Pancreas (tissue), 10 donors: ENCODE data around the gene BTBD16. TPM values are rescaled to one million over a fixed set of nuclear protein-coding genes. Genes with fewer than 3 reads are reported as not detected.
A peak's percentile ranks its signal among the peaks of the same experiment; 100 is the strongest.

ENCODE experiments used
- ATAC-seq, 4 donors: fragments of 200-7000 bp; cut with Tn5 transposase; one replicate each; pipeline versions ENCODE4 v1.8.0 to v1.9.1; 2020; ENCODE audit warnings: mild to moderate bottlenecking in 4 of 4, moderate library complexity in 4 of 4
- DNase-seq, 6 donors: peaks; one replicate each; pipeline ENCODE4 v3.0.0-alpha.2; 2020
- FAIRE-seq: peaks from 2 replicates; lab custom pipeline; 2012; peaks lifted over from hg19 to GRCh38; lab: Jason Lieb, UNC
- H3K27ac ChIP-seq, 4 donors: fragments of 200-600 bp; sonication (generic); 1 replicate in 3 of 4; 2 replicates in 1 of 4; pipeline versions ENCODE4 v1.5.0 to v1.8.0; 2020
- H3K27me3 ChIP-seq, 4 donors: fragments of 200-600 bp; one replicate each; pipeline ENCODE4 v1.8.0; 2021
- H3K36me3 ChIP-seq, 3 donors: fragments of 200-600 bp; sonication (generic) in 1 of 3; one replicate each; pipeline versions ENCODE4 v1.5.0 to v1.8.0; 2020 to 2021
- H3K4me1 ChIP-seq, 3 donors: fragments of 200-600 bp; one replicate each; pipeline ENCODE4 v1.8.0; 2021
- H3K4me3 ChIP-seq, 4 donors: fragments of 200-600 bp; sonication (generic) in 2 of 4; one replicate each; pipeline versions ENCODE4 v1.5.0 to v1.8.0; 2020 to 2021
- H3K9me3 ChIP-seq, 4 donors: fragments of 200-600 bp; one replicate each; pipeline ENCODE4 v1.8.0; 2021
- WGBS, 2 donors: extraction: QIAGEN DNeasy Blood & Tissue Kit; methylation state at CpG; one replicate each; pipeline ENCODE4 v1.1.7; 2013; 5-methylcytosine and 5-hydroxymethylcytosine counted together
- intact Hi-C, 3 donors: fragments of 100-400 bp; cut with DNase I; formaldehyde crosslinking; loops; one replicate each; pipeline versions ENCODE4 v1.11.1 to v1.14.2; 2022
- polyA plus RNA-seq, 2 donors: library from polyadenylated mRNA; stranded (reverse); fragments of 200-250 nt; gene quantifications; one replicate each; pipeline ENCODE4 v1.2.3, GENCODE V29; 2013
- total RNA-seq, 6 donors: library from RNA; stranded (reverse); fragmentation: NEBNext Ultra II Directional in 4 of 6; extraction: Animal tissue kit (Norgen Biotek cat#: 25700) in 4 of 6; gene quantifications; one replicate each; pipeline versions ENCODE4 v1.2.1 to v1.2.4, GENCODE V29; 2021 to 2023
- TF ChIP-seq, protein P1 (sequence below), 4 donors: fragments of 200-600 bp; sonication (generic) in 3 of 4; IDR thresholded peaks; one replicate each; pipeline versions ENCODE4 v1.5.0 to v1.8.0; 2021; ENCODE audit warnings: antibody characterized with exemption in 4 of 4
- donor health status: healthy with polysubstance abuse.
- donor health status: DM: no; HTN: no; CAD: no; lungs with moderate emphysema.
- donor health status: DM: no; HTN: no; CAD: no.
- donor health status: control.
- donor health status: control.
- donor health status: Bipolar disorder and iron deficiency.
- donor health status: DM: yes; HTN: yes; CAD: no.
- donor health status: DM: no; HTN: no; CAD: no.
- donor health status: DM: no; HTN: no; CAD: no.
- donor health status: DM: yes; HTN: yes; CAD: no.

Gene BTBD16
- total and polyA plus RNA-seq, 8 donors = 0.14 to 0.52 (median 0.34) TPM; not detected in 3

DNA sequence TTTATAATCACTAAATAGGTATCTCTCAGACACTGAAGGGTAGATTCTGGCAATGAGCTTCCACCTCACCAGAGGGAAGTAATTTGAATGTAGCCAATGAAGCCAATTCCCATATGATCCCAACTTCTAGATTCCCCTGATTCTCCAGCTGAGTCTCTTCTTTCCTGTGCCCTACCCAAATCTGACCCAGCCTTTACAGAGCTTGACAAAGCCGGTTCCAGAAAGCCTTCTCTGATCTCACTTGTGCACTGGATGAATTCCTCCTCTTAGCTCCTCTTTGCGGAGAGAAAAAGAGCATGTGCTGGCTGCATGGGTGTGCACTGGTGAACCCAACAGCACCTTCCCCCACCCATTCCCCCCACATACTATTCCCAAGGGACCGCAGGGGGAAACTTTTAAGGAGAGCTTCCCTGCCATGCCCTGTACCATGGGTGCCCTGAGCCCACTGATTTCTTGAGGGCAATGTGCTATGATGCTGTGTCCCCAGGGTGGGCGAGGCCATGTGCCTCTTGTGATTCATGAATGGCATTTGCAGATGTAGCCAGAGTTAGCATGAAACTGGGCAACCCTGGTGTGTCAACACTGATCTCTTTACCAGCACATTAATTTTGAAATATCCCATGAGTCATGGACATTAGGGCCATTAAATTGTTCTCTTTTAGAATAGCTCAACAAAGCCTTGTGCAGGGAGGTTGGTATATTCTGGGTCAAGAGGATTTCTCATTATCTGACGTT is 53.0 kb downstream of the BTBD16 start:
- H3K4me1 ChIP-seq = no peaks in the 10 kb centered on the region
- 85 to 89% methylated on average over 5 of the region's 5 CpGs for WGBS, 2 donors
- no peak for DNase-seq
- no peak for FAIRE-seq
- H3K4me3 ChIP-seq = no peak overlapping the region
- H3K36me3 ChIP-seq = no peaks in the 10 kb centered on the region
- TF ChIP-seq, protein P1, sequence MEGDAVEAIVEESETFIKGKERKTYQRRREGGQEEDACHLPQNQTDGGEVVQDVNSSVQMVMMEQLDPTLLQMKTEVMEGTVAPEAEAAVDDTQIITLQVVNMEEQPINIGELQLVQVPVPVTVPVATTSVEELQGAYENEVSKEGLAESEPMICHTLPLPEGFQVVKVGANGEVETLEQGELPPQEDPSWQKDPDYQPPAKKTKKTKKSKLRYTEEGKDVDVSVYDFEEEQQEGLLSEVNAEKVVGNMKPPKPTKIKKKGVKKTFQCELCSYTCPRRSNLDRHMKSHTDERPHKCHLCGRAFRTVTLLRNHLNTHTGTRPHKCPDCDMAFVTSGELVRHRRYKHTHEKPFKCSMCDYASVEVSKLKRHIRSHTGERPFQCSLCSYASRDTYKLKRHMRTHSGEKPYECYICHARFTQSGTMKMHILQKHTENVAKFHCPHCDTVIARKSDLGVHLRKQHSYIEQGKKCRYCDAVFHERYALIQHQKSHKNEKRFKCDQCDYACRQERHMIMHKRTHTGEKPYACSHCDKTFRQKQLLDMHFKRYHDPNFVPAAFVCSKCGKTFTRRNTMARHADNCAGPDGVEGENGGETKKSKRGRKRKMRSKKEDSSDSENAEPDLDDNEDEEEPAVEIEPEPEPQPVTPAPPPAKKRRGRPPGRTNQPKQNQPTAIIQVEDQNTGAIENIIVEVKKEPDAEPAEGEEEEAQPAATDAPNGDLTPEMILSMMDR (IDR thresholded peaks at IDR 0.05) = no peak
- intact Hi-C loops = no loop called here
- ATAC-seq = peak in 3 of 4 donors; percentile 19 to 83 (median 40)
- H3K9me3 ChIP-seq = no peaks in the 10 kb centered on the region
- H3K27ac ChIP-seq = no peak overlapping the region
- H3K27me3 ChIP-seq = no peaks in the 10 kb centered on the region

DNA sequence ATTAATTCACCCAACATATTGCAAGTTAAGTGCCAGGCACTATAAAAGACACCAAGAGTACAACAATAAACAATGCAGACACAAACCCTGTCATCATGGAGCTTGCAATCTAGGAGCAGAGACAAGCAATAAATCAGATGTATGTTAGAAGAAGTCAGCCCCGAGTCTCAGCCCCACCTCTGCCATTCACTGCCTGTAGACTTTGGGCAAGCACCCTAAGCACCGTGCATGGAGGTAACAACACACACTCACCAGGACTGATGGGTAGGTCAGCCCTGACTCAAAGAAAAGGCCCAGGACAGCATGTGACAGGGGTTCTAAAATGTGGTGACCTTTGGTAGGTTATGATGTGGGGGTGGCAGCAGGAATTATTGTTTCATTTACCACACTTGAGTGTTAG is 54.1 kb downstream of the BTBD16 start:
- no peak overlapping the region for H3K27ac ChIP-seq
- DNase-seq (no peak), ATAC-seq (no peak), FAIRE-seq (no peak)
- no peaks in the 10 kb centered on the region for H3K4me1 ChIP-seq
- intact Hi-C loops = no loop called here
- no peaks in the 10 kb centered on the region for H3K36me3 ChIP-seq
- no peaks in the 10 kb centered on the region for H3K9me3 ChIP-seq
- TF ChIP-seq, protein P1 (IDR thresholded peaks at IDR 0.05) = no peak
- WGBS, 2 donors = 86 to 93% methylated on average over 2 of the region's 2 CpGs
- H3K4me3 ChIP-seq = no peak overlapping the region
- no peaks in the 10 kb centered on the region for H3K27me3 ChIP-seq

DNA sequence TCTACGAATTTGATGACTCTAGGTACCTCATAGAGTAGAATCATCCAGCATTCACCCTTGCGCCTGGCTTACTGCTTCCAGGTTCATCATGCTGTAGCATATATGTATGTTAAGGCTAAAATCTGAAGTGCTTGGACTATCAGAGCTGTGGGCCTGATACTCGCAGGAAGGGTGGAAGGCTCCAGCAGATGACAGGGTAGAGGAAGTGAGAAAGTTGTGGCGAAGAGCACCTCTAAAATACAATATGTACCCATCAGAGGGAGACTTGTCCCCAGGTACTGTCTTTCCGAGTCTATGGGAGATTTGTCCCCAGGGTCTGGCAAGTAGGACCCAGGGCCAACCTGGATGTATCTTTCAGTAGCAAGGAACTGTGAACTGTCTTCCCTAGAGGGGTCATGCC is 55.3 kb downstream of the BTBD16 start:
- WGBS, 2 donors = 86 to 89% methylated on average over 5 of the region's 5 CpGs
- no peak for DNase-seq
- FAIRE-seq = no peak
- intact Hi-C loops = no loop called here
- H3K27ac ChIP-seq = no peak overlapping the region
- no peaks in the 10 kb centered on the region for H3K36me3 ChIP-seq
- no peaks in the 10 kb centered on the region for H3K9me3 ChIP-seq
- H3K4me3 ChIP-seq = no peak overlapping the region
- no peaks in the 10 kb centered on the region for H3K27me3 ChIP-seq
- TF ChIP-seq, protein P1 (IDR thresholded peaks at IDR 0.05) = no peak
- H3K4me1 ChIP-seq = peaks cover 0 to 4% (median 0%) of the 10 kb centered on the region in 3 donors
- ATAC-seq = no peak

DNA sequence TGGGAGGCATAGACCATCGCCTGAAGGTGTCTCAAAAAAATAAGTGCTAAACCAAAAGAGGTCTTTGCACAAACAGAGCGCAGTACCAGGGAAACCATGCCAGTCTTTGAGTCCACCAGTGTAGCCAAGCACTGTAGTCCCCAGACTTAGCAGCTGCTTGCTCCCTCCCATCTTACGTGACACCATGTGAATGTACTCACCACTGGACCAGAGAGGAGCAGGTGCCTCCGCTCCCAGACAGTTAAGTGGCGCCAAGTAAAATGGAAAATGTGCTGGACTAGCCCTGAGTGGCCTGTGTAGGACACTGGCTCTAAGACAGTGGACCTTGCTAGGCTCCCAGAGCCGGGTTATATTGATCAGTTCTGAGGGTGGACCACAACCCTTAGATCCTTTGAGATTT is 55.7 kb downstream of the BTBD16 start:
- no peak overlapping the region for H3K4me3 ChIP-seq
- DNase-seq (no peak), FAIRE-seq (no peak), ATAC-seq (no peak)
- intact Hi-C loops = no loop called here
- H3K4me1 ChIP-seq = peaks cover 0 to 4% (median 0%) of the 10 kb centered on the region in 3 donors
- no peak overlapping the region for H3K27ac ChIP-seq
- 78 to 83% methylated on average over 6 of the region's 6 CpGs for WGBS, 2 donors
- no peaks in the 10 kb centered on the region for H3K27me3 ChIP-seq
- H3K9me3 ChIP-seq = no peaks in the 10 kb centered on the region
- H3K36me3 ChIP-seq = no peaks in the 10 kb centered on the region
- TF ChIP-seq, protein P1 (IDR thresholded peaks at IDR 0.05) = no peak
